ENCODE data around the gene KIF24.

Gene KIF24

DNA sequence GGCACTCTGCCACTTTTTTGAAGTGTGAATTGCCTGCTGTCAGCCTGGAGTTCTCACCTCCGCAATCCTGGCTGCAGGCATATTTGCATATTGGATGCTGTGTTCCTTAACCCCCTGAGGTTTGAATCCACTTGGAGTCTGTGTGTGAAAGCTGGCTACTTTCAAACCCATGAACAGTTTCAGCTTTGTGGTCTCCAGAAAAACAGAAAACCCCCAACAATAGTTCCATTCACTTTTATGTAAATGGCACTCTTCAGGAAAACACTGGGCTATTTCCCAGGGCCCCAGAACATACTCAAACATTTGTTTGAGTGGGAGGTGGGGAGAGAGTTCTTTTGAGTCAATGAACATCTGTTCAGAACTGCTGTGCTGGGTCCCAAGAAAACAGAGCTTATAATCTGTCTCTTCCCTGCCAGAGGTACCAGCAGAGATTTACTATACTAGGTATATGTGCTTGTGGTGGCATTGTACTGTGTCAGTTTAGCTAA lies 5.3 kb upstream of the KIF24 start:
- Histone ChIP-seq H3K4me1 (ENCODE audit: control insufficient read depth in 1 of 2, insufficient read depth in 1 of 2, low read depth in 1 of 2, low read length in 1 of 2) (peaks cover 9 to 10% of the 10 kb centered on the region in 2 experiments), H3K4me3 (ENCODE audit: low read depth in 1 of 2, low read length in 1 of 2) (no peak overlapping the region), H3K27ac (no peak overlapping the region), H3K36me3 (peaks cover 10% of the 10 kb centered on the region), H3K9me3 (no peaks in the 10 kb centered on the region), H3K27me3 (no peaks in the 10 kb centered on the region)
- TF ChIP-seq, protein P1, sequence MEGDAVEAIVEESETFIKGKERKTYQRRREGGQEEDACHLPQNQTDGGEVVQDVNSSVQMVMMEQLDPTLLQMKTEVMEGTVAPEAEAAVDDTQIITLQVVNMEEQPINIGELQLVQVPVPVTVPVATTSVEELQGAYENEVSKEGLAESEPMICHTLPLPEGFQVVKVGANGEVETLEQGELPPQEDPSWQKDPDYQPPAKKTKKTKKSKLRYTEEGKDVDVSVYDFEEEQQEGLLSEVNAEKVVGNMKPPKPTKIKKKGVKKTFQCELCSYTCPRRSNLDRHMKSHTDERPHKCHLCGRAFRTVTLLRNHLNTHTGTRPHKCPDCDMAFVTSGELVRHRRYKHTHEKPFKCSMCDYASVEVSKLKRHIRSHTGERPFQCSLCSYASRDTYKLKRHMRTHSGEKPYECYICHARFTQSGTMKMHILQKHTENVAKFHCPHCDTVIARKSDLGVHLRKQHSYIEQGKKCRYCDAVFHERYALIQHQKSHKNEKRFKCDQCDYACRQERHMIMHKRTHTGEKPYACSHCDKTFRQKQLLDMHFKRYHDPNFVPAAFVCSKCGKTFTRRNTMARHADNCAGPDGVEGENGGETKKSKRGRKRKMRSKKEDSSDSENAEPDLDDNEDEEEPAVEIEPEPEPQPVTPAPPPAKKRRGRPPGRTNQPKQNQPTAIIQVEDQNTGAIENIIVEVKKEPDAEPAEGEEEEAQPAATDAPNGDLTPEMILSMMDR (IDR thresholded peaks at IDR 0.05), result no peak

DNA sequence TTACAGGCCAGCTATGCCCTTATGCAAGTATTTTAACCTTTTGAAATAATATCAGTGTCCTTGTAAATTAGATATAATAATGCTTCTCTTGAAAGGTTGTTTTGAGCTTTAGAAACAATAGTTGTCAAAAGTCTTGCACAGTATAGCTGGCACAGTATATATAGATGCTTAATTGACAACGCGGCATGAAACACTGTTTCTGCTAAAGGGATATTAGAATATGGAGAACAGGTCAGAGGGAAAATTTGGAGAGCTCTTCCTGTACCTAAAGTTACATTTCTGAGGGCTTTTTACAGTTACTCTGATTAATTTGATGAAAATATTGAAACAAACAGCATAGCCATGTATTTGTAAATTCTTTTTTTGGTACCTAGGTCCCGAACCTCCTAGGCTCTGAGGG lies 4.8 kb upstream of the KIF24 start:
- TF ChIP-seq, protein P1 (IDR thresholded peaks at IDR 0.05), result no peak
- Histone ChIP-seq H3K27ac (no peak overlapping the region), H3K27me3 (no peaks in the 10 kb centered on the region), H3K4me1 (ENCODE audit: control insufficient read depth in 1 of 2, insufficient read depth in 1 of 2, low read depth in 1 of 2, low read length in 1 of 2) (peaks cover 11% of the 10 kb centered on the region in 2 experiments), H3K36me3 (peaks cover 4% of the 10 kb centered on the region), H3K9me3 (no peaks in the 10 kb centered on the region), H3K4me3 (ENCODE audit: low read depth in 1 of 2, low read length in 1 of 2) (no peak overlapping the region)

DNA sequence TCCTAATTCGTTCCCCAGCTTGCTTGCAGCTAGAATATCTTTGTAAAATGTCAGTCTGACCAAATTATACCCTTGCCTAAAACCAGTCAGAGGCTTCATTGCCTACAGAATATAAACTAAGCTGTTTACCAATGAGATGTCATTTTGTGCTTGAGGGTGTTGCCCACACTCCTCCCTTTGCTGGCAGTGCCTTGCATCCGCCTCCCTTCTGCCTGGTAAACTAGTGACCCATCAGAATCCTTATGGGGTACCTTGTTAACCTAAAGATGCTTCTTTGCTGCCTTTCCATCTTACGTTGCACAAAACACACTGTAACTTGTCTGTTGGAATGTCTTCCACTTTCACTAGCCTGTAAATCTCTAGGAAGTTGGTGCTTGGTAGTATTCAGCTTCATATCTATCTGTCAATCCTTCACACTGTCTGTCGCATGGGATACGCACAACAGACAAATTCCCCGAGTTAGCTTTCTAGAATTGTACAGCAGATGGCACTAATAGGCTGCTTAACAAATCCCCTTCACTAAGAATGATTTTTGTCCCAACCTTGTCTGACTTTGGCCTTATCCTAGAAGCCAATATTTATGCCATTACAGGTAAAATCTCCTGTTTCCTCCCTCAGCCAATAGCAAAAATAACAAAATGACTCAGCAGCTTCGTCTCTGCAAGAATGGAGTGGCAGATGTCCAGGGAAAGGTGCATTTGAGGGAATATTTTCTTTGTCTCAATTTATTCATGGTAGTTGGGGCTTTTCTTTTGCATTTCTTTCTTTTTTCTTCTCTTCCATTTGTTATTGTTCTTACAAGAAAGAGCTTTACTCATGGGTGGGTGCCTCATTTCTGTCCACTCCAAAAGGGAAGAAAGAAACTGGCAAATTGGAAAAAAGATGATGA lies 3.3 kb upstream of the KIF24 start:
- Histone ChIP-seq H3K27me3 (no peaks in the 10 kb centered on the region), H3K27ac (no peak overlapping the region)

DNA sequence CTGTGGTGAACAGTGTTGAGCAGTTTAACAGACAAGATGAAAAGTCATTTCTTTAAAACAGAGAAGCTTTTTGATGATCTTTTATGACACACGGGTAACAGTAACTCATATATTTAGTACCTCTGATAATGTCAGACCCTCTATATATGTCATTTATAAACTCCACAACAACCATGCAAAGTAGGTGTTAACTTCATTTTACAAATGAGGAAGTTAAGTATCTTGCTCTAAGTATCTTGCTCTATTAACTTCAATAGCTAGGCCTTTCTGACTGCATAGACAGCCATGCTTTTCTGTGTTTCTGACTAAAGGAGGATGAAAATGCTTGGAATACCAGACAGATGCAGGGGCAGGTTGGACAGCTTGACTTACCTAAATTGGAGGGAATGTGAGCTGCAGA lies 2.1 kb upstream of the KIF24 start:
- TF ChIP-seq, protein P1 (IDR thresholded peaks at IDR 0.05), result no peak
- Histone ChIP-seq H3K27me3 (no peaks in the 10 kb centered on the region), H3K36me3 (no peaks in the 10 kb centered on the region), H3K4me1 (ENCODE audit: control insufficient read depth in 1 of 2, insufficient read depth in 1 of 2, low read depth in 1 of 2, low read length in 1 of 2) (peaks cover 20 to 22% of the 10 kb centered on the region in 2 experiments), H3K4me3 (ENCODE audit: low read depth in 1 of 2, low read length in 1 of 2) (no peak overlapping the region), H3K9me3 (no peaks in the 10 kb centered on the region), H3K27ac (no peak overlapping the region)

More for the DNA sequence above, 3.3 kb upstream of the KIF24 start:
- Histone ChIP-seq H3K4me1 (ENCODE audit: control insufficient read depth in 1 of 2, insufficient read depth in 1 of 2, low read depth in 1 of 2, low read length in 1 of 2) (peaks cover 19 to 22% of the 10 kb centered on the region in 2 experiments), H3K4me3 (ENCODE audit: low read depth in 1 of 2, low read length in 1 of 2) (no peak overlapping the region), H3K9me3 (no peaks in the 10 kb centered on the region), H3K36me3 (no peaks in the 10 kb centered on the region)
- TF ChIP-seq, protein P1 (IDR thresholded peaks at IDR 0.05), result no peak

DNA sequence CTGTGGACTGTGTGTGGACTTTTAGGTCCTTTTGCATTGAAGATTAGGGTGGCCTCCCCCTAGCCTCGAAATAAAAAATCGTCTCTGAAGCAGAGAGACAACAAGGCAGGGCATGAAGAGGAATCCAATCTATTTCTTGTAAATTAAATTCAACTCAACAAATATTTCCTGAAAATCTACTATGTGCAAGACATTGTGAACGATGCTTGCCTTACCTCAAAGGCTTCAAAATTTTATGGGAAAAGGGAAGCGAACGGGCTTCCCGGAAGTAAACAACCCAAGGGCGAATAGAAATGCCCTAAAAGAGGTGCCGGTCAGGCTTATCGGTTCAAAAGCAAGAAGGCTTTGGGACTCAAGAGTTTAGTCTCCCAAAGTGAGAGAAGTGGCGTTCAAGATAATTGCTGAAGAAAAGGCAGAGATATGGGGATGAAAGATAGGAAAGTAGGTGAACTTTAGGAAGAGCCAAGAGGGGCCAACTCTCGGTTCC lies 525 bp downstream of the KIF24 start:
- peaks cover 29 to 32% of the 10 kb centered on the region in 2 experiments for H3K4me1 ChIP-seq (ENCODE audit: control insufficient read depth in 1 of 2, insufficient read depth in 1 of 2, low read depth in 1 of 2, low read length in 1 of 2)
- TF ChIP-seq, protein P1 (IDR thresholded peaks at IDR 0.05), result no peak
- H3K27me3 ChIP-seq, result no peaks in the 10 kb centered on the region
- peak overlapping the region; percentile 97 to 99 for H3K4me3 ChIP-seq (ENCODE audit: low read depth in 1 of 2, low read length in 1 of 2)
- no peaks in the 10 kb centered on the region for H3K36me3 ChIP-seq
- H3K9me3 ChIP-seq, result no peaks in the 10 kb centered on the region
- peak overlapping the region; percentile 80 for H3K27ac ChIP-seq

Data from neutrophil (primary cell).